ENCODE results near the gene LHB.

DNA sequence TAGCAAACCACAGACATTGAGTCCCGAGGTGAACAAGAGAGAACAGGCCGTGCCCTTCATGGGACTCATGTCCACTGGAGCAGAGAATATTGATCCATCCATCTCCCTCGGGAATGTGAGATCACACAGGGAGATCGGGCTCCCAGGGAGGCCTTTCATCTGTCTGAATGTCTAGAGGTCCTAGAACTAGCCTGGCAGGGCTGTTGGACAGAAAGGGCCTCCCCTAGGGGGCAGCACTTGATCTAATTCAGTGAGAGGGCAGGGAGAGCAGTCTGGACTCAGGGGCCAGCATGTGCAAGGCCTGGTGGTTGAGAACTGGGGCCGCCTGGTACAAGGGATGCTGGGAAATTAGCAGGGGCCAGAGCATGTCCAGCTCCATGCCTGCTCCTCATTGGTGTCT, 18.9 kb downstream of the LHB start:
- no peak for TF ChIP-seq REST (IDR thresholded peaks at IDR 0.05; ENCODE audit: low read depth)
- no peak for TF ChIP-seq CEBPB (IDR thresholded peaks at IDR 0.05)
- TF ChIP-seq RAD21 (IDR thresholded peaks at IDR 0.05; ENCODE audit: low read depth) = peak; percentile 46; the same call in 1 of the 2 replicates
- TF ChIP-seq YY1 (IDR thresholded peaks at IDR 0.05; ENCODE audit: low read depth) = no peak
- no peak for TF ChIP-seq EP300 (IDR thresholded peaks at IDR 0.05; ENCODE audit: borderline replicate concordance)
- TF ChIP-seq TAF1 (IDR thresholded peaks at IDR 0.05; ENCODE audit: low read depth) = no peak
- no peak for TF ChIP-seq CREB1 (IDR thresholded peaks at IDR 0.05; ENCODE audit: low read depth)
- TF ChIP-seq, protein P1, sequence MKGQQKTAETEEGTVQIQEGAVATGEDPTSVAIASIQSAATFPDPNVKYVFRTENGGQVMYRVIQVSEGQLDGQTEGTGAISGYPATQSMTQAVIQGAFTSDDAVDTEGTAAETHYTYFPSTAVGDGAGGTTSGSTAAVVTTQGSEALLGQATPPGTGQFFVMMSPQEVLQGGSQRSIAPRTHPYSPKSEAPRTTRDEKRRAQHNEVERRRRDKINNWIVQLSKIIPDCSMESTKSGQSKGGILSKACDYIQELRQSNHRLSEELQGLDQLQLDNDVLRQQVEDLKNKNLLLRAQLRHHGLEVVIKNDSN (IDR thresholded peaks at IDR 0.05) = no peak
